ENCODE measurements around the gene TXNDC16. TPM values are rescaled to one million over a fixed set of nuclear protein-coding genes. Genes with fewer than 3 reads are reported as not detected.

Gene TXNDC16
- total and polyA plus RNA-seq, 9 of the 15 experiments (the other 6 are each of a cell fraction or from before 2014, with no cell fraction given): 1.8 to 6.2 (median 4.9) TPM

DNA sequence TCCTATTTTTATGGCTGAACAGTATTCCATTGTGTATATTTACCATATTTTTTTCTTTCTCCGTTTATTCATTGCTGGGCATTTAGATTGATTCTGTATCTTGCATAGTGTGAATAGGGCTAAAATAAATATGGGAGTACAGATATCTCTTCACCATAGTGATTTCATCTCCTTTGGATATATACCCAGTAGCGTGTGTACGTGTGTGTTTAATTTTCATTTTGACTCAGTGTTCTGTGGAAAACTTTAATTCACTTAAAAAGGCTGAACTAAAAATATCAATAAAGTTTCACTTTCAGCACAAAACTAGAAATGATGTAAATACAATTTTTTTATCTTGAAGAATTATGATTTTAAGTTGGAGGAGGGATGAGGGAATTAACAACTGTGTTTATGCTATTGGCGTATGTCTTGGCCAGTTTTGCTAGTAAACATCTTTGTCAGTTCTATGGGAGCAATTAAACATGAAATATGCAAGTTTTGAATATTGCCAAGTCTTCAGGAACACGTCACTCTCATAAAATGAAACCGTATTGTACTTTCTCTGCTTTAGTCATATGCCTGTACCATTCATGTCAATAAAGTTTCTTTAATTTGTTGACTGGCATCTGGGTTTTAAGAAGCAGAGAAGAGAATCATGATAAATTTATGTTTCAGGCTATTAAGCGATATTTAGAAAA lies 138.4 kb downstream of the TXNDC16 start:
- BruUV-seq (replicated peaks): no TSS peak
- H3K4me2 ChIP-seq (ENCODE audit: insufficient read depth, low read length): no peak overlapping the region
- peaks cover 0 to 2% of the 10 kb centered on the region in 2 experiments; a peak in 2 of 5 replicates for H3K27me3 ChIP-seq (ENCODE audit: control insufficient read depth in 2 of 2, insufficient read depth in 2 of 2, low read length in 2 of 2)
- ChIA-PET CTCF (ENCODE audit: low intra/inter-chr PET ratio) (no interaction called here), POLR2A (no interaction called here)
- intact Hi-C loops (cut with micrococcal nuclease) (loop anchor here (10.0 kb wide), 1 partner anchor 109 kb away; no protein-coding TSS in a partner anchor), in situ Hi-C loops (cut with MboI) (no loop called here)
- H3K9me1 ChIP-seq (ENCODE audit: control insufficient read depth, insufficient read depth, low read length): no peaks in the 10 kb centered on the region
- no peak overlapping the region for H2AFZ ChIP-seq (ENCODE audit: low read depth, low read length)
- no peak for TF ChIP-seq KDM5B (IDR thresholded peaks at IDR 0.05; ENCODE audit: insufficient replicate concordance, low read depth, low read length)
- TF ChIP-seq, protein P1, sequence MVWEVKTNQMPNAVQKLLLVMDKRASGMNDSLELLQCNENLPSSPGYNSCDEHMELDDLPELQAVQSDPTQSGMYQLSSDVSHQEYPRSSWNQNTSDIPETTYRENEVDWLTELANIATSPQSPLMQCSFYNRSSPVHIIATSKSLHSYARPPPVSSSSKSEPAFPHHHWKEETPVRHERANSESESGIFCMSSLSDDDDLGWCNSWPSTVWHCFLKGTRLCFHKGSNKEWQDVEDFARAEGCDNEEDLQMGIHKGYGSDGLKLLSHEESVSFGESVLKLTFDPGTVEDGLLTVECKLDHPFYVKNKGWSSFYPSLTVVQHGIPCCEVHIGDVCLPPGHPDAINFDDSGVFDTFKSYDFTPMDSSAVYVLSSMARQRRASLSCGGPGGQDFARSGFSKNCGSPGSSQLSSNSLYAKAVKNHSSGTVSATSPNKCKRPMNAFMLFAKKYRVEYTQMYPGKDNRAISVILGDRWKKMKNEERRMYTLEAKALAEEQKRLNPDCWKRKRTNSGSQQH (CRISPR knock-in tag; IDR thresholded peaks at IDR 0.05): no peak
- TF ChIP-seq ZBTB40 (IDR thresholded peaks at IDR 0.05): peak; percentile 48; the same call in 1 of the 2 replicates
- TF ChIP-seq ZBTB40 (CRISPR knock-in tag; IDR thresholded peaks at IDR 0.05): no peak
- no peak for TF ChIP-seq SMARCA4 (IDR thresholded peaks at IDR 0.05)
- TF ChIP-seq SP1 (CRISPR knock-in tag; IDR thresholded peaks at IDR 0.05): no peak
- FAIRE-seq (no peak), DNase-seq (ENCODE audit: extremely low read depth in 1 of 4, low spot score in 3 of 4) (no peak), ATAC-seq (no peak)
- H3K27ac ChIP-seq (ENCODE audit: extremely low read depth, low read depth, low read length): no peak overlapping the region
- H3K36me3 ChIP-seq (ENCODE audit: control insufficient read depth, insufficient read depth, low read length): no peaks in the 10 kb centered on the region
- no peaks in the 10 kb centered on the region for H3K79me2 ChIP-seq (ENCODE audit: control insufficient read depth, insufficient read depth, low read length)
- H3K9me3 ChIP-seq (replicated peaks; ENCODE audit: control insufficient read depth, insufficient read depth, low read depth, low read length): no peaks in the 10 kb centered on the region
- no peak overlapping the region for H3K9ac ChIP-seq (ENCODE audit: insufficient read depth in 1 of 2, low read depth in 2 of 2, low read length in 2 of 2)
- H3K4me1 ChIP-seq (replicated peaks in 1 of 2; ENCODE audit: control insufficient read depth in 2 of 2, insufficient read depth in 2 of 2, low read length in 2 of 2): no peaks in the 10 kb centered on the region
- no peak overlapping the region for H3K4me3 ChIP-seq
- H4K20me1 ChIP-seq (replicated peaks; ENCODE audit: control insufficient read depth, insufficient read depth, low read length): no peaks in the 10 kb centered on the region
- 1% methylated on average over 7 of the region's 7 CpGs for WGBS (ENCODE audit: insufficient coverage, low coverage, missing lambda C conversion rate)

Measured in K562 (cell line).